Fibroblast of skin of left quadriceps (primary cell): ENCODE data around the gene GID4.

Experiments used
- DNase-seq, 2 experiments: peaks; one replicate each; pipeline ENCODE4 v3.0.0-alpha.2; 2013; ENCODE audit warnings: low read depth in 2 of 2

GID4 gene

DNA sequence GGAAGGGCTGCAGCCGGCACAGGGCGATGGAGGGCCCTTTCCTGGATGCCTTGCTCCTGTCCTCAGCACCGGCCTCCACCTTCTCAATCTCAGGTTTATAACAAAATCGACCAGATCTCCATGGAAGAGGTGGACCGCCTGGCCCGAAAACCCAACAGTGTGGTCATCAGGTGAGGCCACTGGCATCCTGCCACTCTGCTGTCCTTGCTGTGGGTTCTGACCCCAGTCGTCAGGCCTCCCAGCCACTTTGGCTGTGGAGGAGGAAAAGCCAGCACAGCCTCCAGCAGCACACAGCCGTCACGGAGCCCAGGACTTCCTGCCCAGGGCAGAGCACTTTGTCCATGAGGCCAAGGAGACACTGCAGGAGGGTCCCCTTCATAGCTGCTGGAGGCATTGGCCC, 62.6 kb downstream of the GID4 start:
- no peak for DNase-seq

DNA sequence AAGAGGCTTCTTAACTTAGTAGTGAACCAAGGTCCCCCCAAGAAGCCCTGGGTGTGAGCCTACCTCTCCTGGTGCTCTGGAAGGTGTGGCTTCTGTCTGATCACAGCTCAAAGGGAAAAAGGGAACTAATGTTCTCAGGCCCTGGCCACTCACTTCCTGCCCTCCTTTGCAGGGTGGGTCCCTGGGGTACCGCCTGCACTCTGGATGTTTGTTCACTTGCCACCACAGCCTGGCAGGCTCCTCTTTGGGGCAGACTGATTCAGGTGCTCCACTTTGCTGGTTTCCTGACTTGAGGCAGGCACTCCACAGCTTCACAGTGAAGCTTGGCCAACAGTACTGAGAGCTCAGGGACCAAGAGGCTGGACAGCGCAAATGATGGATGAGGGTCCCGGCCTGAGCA, 63.4 kb downstream of the GID4 start:
- DNase-seq, result no peak

DNA sequence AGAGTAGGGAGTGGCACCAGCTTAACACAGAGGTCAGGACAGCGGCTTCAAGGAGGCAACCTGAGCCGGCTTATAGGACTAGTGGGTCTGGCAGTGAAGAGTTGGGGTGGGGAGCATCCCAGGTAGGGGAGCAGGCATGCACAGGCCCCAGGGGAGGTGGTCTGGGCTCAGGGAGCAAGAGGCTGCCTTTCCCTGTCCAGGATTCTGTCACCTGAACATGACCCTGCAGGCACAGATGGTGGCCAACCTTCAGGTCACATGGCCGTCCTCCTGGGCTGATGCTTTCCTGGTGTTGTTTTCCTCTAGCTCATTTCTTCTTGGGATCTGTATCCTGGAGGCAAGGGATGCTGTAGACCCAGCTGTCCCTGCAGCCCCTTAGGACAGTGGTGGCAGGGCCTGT, 65.8 kb downstream of the GID4 start:
- no peak for DNase-seq

DNA sequence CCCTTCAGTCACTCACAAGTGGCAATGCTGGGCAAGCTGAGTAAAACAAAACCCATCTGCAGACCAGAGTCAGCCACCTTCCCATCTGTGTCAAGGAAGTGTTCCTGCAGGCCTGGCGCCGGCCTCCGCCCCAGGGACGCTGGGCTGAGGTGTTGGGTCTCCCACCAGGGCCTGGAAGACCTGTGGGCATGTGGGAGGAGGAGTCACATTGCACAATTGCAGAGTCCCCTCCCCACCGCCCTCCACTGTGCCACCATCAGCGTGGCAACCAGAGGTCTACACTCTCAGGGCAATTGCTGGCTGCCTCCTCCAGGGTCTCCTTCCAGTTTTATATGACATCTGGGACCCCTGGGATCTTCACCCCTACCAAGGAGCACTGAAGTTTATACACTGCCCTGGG, 66.4 kb downstream of the GID4 start:
- DNase-seq, result no peak

DNA sequence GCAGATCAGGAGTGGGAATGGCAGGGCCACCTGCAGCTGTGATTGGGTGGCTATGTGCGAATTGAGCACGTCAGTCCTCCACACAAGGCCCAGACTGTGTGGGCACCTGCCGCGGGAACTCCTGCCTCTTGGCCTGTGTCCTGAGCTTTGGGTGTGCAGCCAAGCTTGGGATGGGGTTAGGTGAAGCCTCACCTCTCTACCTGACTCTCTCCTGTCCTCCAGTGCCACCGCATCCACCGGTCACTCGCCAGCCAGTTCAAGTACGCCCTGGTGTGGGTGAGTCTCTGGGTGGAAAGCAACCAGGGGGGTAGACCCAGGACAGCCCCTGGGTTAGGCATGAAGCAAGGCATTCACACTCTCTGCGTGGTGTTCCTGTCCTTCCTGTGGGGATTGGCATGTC, 67.0 kb downstream of the GID4 start:
- DNase-seq, result no peak

DNA sequence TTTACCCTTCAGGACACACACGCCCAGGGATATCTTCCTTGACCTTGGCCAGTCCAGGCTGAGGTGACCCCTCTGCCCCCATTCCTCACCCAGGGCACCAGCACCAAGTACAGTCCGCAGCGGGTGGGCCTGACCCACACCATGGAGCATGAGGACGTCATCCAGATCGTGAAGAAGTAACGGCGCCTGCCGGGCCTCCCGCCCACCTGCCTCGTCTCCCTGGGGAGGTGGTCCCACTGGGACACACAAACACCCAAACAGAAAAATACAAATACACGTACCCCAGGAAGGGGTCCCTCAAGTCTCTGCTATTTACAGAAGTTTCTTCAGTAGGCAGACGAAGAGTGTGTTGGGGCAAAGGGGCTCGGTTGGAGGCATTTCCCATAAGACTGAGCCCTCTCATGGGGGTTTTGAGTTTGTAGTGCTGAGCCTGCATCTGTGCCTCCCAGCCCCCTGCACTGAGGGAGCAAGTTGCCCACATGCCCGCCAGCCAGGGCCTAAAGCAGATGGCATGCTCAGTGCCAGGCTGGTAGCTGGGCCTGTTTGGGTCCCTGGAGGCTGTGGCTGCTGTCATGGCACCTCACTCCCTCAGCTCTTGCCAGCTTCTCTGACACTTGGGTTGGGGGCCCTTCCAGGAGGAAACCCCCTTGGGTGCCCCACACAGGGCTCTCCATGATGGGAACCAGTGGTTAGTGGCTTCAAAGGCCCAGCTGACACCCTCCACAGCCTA, 68.0 kb downstream of the GID4 start:
- DNase-seq, result no peak

DNA sequence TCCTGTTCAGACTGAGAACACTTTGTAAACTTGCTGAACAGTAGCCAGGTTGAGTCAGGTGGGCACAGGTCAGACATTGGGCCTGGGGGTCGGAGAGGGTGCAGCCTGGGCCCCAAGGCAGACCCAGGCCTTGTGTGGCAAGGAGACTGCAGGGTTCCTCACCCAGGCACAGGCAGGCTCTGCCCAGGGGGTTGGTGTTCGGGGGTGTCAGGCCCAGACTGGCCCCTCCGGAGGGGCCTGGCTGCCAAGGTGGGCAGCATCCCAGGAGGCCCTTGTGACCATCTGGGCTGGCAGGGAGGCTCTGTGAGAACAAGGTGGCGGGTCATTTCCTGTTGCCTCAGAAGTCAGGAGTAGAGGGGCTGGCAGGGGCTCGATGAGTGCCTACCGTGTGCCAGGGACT, 68.8 kb downstream of the GID4 start:
- no peak for DNase-seq

DNA sequence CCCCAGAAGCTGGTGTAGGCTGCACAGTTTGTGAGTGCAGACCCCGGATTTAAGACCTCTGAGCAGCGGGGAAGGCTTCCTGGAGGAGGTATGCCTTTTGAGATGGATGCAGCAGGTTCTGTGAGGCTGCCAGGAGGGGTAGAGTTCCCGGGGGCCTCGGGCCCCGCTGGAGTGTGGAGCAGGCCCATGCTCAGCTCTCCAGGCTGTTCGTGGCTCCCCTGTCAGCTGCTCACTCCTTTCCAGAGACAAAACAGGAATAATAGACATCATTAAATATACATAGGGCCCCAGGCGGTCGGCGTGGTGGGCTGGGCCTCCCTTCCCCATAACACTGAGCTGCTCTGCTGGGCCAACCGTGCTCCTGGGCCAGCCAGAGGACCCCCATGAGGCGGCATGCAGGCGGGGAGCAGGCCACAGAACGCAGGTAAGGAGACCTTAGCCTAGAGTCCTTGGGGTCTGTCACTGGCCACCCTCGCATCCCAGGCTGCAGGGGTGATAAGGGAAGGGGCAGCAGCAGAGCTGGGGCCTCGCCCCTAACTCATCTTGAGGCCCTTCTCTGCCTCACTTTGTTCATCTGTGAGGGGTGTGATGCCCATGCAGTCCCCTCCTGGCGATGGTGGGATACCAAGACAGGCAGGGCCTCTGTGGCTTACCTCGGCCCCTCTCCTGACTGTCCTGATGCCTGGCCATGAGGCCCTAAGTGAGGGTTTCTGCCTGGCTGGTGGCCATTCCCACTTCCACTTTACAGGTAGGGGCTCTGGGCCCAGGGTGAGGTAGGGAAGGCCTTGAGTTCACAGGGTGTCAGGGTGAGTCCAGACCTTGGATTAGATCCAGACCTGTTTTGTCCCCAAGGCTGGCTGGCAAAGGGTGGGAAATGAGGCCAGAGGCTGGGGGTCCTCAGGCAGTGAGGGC, 69.4 kb downstream of the GID4 start, which contains the start of gene MYO15A:
MYO15A (plus strand) TSS at position 356 of the 912 bp plus-strand sequence. CDS start 10,045 bp downstream, outside the sequence.
- DNase-seq, result no peak

DNA sequence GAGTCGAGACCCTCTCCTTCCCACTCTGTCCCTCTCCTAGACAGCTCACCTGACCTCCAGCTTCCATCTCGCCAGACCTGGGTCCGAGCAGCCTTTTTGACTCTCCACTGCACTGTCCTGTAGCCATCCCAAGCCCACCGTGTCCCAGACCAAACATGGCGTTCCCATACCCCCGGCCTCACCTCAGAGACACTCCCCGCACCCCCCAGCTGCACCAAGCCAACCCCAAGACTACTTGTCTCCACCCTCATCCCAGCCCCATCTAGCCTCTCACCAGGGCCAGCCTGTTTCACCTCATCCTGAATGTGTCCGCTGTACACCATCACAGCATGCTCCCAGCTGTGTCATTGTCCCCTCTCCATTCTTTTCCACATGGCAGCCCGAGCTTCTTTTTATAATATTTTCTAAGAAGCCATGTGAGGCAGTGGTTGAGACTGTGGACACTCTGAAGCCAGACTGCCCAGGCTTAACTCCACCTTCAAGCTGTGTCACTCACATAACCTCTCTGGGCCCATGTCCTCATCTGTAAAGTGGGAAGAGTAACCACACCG, 70.8 kb downstream of the GID4 start:
- DNase-seq, result no peak

DNA sequence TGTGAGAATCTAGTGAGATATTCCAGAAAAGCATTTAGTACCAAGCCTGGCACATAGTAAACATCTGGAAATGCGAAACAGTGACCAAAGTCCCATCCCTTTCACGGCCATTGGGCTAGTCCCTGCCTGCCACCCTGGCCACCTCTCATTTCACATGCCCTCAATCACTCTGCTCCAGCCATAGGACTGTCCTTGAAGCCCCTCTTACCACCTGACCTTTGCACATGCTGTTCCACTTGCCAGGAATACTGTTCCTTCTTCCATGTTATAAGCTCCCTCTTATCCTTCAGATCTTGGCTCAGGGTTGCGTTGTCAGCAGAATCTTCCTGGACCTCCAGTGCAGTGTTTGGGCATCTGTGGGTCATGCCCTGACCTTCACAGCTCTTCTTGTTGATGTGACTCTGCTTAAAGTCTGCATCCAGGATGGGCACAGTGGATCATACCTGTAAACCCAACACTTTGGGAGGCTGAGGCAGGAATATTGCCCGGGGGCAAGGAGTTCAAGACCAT, 71.5 kb downstream of the GID4 start:
- DNase-seq, result no peak

DNA sequence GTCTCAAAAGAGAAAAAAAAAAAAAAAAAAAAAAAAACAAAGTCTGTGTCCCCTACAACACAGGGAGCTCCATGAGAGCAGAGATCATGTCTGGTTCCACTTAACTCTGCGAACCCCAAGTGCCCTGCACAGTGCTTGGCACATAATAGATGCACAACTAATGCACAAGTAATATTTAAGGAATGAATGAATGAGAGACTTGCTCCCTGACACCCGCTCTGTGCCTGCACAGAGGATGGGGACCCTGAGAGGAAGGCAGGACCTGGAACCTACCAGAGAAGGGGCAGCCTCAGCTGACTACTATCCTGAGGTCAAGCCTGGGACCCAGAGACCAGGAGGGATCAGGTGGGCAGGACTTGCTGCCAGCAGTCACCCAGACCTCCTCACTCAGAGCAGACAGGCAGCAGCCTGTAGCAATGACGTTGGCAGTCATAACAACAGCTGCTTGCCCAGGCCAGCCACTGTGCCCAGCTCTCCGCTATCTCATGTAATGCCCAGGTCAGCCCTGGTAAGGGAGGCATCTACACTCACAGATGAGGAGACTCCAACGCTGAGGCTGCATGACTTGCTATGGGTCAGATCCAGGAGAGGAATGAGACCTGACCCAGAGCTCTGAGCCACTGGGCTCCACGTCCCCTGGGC, 72.2 kb downstream of the GID4 start:
- no peak for DNase-seq

DNA sequence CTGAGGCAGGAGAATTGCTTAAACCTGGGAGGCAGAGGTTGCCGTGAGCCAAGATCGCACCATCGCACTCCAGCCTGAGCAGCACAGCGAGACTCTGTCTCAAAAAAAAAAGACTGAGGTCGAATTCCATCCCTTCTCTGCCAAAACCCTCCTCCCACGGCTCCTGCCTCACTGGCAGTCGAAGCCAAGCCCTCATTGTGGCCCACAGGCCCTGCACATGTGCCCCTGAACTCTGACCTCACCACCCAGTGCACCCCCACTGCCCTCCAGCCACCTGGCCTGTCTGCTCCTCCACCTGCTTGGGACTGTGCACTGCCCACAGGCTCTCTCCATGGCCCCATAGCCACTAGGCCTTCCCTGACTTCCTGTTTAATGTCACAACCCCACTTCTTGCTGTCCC, 76.3 kb downstream of the GID4 start:
- DNase-seq, result no peak

DNA sequence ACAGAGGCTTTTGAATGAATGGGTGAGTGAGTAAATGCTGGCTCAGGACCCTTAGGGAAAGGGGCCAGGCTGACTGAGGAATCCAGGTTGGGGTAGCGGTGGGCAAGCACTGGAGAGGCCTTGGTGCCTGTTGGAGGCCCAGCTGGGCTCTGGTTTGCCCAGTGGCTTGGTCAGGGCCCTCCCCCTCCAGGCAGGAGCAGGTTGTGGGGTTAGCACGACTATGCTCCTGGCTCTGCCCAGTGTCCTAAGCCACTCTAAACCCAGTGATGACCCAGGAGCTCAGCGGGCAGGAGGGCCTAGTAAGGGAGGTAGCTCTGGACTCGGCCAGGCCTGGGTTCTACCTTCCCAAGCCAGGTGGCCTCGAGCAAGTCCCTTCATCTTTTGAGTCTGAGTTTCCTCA, 76.9 kb downstream of the GID4 start:
- DNase-seq, result no peak

DNA sequence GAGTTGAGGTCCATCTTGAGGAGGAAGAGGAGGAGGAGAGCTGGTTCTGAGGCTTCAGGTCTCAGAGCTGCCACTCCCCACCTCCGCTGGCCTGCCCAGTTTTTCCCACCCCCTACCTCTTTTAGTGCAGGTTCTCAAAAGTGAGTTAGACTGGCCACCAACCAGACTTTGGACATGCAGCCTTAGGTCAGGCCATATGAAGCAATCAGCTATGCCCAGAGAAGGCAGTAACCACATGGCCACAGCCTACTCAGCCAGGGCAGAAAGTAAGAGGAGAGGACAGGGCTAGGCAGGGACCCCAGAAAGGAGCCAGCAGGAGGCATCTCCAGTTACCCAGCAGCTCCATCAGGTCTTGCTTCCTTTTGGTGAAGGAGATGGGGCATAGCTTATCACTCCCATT, 78.3 kb downstream of the GID4 start:
- no peak for DNase-seq
